SH-SY5Y (cell line): ENCODE data around the gene ECEL1.

Source experiments
- GATA2 ChIP-seq: IDR thresholded peaks from 2 replicates; pipeline ENCODE4 v1.6.1; 2011; ENCODE audit warnings: mild to moderate bottlenecking, low read depth, low read length
- GATA3 ChIP-seq: IDR thresholded peaks from 2 replicates; pipeline ENCODE4 v1.6.1; 2011; ENCODE audit warnings: low read depth, mild to moderate bottlenecking, low read length, moderate library complexity

DNA sequence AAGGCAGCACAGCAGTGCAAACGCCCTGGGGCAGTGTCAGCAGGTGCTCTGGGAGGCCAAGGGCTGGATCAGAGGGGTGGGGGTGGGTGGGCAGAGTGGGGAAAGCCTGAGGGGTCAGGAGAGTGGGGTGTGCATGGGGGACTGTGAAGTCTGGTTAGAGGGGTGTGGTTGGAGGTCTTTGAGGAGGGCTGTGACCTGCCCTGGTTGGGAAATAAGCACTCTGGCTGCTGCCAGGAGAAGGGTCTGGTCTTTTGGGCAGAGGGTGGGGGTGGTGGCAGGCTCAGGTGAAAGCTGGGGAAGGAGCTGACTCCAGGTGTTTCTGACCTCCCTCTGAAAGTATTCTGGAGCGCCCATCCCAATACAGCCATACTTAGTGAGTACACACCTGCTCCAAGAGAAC lies 27.5 kb downstream of the ECEL1 start:
- no peak for TF ChIP-seq GATA3
- no peak for TF ChIP-seq GATA2
